ENCODE measurements around the gene SSR2. TPM values are rescaled to one million over a fixed set of nuclear protein-coding genes. Genes with fewer than 3 reads are reported as not detected.

Gene SSR2
- total RNA-seq, 4 donors from 2014 or later: 172 to 236 (median 212) TPM

DNA sequence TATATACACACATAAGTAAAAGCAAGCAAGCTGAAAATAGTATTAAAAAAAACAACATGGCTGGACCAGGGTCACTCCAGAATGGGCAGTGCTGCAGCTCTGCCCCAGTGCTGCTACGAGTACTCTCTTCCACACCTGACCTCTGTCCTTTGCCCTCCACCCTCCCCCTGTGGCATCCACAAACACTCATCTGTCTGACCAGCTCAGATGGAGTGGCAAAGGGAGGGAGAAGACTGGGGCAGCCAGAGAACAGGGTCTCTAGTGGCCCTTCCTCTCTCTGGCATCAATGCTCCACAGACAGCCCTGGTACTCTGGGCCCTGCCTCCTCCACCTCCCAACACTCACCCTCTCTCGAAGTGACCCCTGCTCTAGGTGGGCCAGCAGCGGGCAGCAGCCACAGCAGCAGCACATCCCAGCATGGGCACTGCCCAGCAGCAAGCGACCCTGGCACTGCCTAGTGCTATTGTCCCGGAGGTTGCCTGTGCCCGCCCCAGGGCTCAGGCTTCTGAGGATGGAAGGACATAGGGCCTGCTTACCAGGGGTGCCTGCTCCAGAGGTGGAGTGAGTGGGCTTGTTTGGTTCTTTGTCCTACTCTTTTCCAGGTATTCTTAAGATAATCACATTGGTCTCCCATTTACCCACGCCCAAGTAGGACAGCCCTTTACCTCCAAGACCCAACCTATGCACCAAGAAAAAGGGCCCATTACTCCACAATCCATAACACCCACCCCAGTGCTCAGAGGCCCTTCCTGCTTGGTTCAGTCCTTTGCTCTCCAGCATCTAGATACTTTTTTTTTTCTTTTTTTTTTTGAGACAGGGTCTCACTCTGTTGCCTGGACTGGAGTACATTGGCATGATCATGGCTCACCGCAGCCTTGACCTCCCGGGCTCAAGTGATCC lies 48.6 kb downstream of the SSR2 start:
- Histone ChIP-seq H3K36me3 (peaks cover 0 to 16% (median 0%) of the 10 kb centered on the region in 3 donors), H3K27me3 (no peaks in the 10 kb centered on the region), H3K27ac (peak overlapping the region in 2 of 4 donors; percentile 61 to 87), H3K4me1 (peaks cover 0 to 100% (median 86%) of the 10 kb centered on the region in 4 donors), H3K4me3 (no peak overlapping the region), H3K9me3 (no peaks in the 10 kb centered on the region)
- DNase-seq (ENCODE audit: low spot score in 2 of 2): no peak
- no peak for TF ChIP-seq EP300 (IDR thresholded peaks at IDR 0.05)
- TF ChIP-seq, protein P1, sequence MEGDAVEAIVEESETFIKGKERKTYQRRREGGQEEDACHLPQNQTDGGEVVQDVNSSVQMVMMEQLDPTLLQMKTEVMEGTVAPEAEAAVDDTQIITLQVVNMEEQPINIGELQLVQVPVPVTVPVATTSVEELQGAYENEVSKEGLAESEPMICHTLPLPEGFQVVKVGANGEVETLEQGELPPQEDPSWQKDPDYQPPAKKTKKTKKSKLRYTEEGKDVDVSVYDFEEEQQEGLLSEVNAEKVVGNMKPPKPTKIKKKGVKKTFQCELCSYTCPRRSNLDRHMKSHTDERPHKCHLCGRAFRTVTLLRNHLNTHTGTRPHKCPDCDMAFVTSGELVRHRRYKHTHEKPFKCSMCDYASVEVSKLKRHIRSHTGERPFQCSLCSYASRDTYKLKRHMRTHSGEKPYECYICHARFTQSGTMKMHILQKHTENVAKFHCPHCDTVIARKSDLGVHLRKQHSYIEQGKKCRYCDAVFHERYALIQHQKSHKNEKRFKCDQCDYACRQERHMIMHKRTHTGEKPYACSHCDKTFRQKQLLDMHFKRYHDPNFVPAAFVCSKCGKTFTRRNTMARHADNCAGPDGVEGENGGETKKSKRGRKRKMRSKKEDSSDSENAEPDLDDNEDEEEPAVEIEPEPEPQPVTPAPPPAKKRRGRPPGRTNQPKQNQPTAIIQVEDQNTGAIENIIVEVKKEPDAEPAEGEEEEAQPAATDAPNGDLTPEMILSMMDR (IDR thresholded peaks at IDR 0.05): no peak
- TF ChIP-seq POLR2A (IDR thresholded peaks at IDR 0.05): no peak
- WGBS, 2 donors: 55 to 65% methylated on average over 9 of the region's 9 CpGs

- WGBS, 2 donors: 14 to 16% methylated on average over 11 of the region's 11 CpGs
- H3K4me3 ChIP-seq: no peak overlapping the region
- peak; percentile 45 to 66 for DNase-seq (ENCODE audit: low spot score in 2 of 2)
- H3K27me3 ChIP-seq: no peaks in the 10 kb centered on the region
- H3K4me1 ChIP-seq: peaks cover 0 to 93% (median 84%) of the 10 kb centered on the region in 4 donors
- TF ChIP-seq POLR2A (IDR thresholded peaks at IDR 0.05): no peak
- TF ChIP-seq EP300 (IDR thresholded peaks at IDR 0.05): peak in 1 of 2 donors; percentile 65
- TF ChIP-seq, protein P1 (IDR thresholded peaks at IDR 0.05): no peak
- no peaks in the 10 kb centered on the region for H3K9me3 ChIP-seq
- peaks cover 0 to 31% (median 15%) of the 10 kb centered on the region in 3 donors for H3K36me3 ChIP-seq
- peak overlapping the region in 3 of 4 donors; percentile 51 to 87 (median 86) for H3K27ac ChIP-seq
Observed at GRCh38 chr1:155970531-155971167, 50.1 kb downstream of the SSR2 start.

DNA sequence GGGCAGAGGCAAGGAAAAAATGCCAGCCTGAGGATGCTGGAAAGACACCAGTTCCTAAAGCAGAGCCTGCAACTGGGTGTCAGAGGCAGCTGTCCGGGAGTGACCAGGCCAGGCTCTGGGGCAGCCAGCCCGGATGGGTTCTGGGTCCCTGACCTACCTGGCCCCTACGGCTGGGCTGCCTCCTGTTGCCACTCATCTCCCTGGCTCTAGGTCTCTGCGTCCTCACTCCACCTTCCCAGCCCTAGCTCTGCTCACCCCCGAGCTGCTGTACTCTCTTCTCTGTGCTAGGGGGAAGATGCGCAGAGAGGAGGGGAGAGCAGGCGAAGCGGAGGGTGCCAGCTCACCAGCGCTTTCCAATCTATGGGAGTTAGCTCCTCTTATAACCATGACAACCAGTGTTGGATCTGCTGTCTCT lies 51.4 kb downstream of the SSR2 start:
- H3K27ac ChIP-seq: peak overlapping the region in 3 of 4 donors; percentile 61 to 87 (median 86)
- WGBS, 2 donors: 76 to 79% methylated on average over 9 of the region's 9 CpGs
- no peak for TF ChIP-seq POLR2A (IDR thresholded peaks at IDR 0.05)
- TF ChIP-seq, protein P1 (IDR thresholded peaks at IDR 0.05): no peak
- no peak for TF ChIP-seq EP300 (IDR thresholded peaks at IDR 0.05)
- peaks cover 4 to 44% (median 28%) of the 10 kb centered on the region in 3 donors for H3K36me3 ChIP-seq
- DNase-seq (ENCODE audit: low spot score in 2 of 2): no peak
- no peaks in the 10 kb centered on the region for H3K27me3 ChIP-seq
- H3K4me1 ChIP-seq: peaks cover 0 to 80% (median 71%) of the 10 kb centered on the region in 4 donors
- H3K4me3 ChIP-seq: no peak overlapping the region
- no peaks in the 10 kb centered on the region for H3K9me3 ChIP-seq

DNA sequence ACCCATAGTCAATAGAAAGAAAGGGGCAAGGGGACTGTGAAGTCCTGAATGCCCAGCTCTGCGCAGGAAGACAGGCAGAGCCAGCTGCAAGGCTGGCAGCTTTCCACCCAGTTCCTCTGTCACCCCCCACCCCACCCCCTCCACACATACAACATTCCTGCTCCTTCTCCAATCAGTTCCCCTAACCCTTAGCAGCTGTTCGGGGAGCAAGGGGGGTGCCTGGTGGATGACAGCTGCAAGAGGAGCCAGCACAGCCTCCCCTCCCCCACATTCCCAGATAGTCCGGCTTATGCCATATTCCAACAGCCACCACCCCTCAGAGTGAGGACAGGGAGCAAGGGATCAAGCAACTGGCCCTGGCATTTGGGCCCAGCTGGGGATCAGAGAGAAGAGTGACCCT lies 52.1 kb downstream of the SSR2 start:
- Histone ChIP-seq H3K27ac (peak overlapping the region in 3 of 4 donors; percentile 65 to 87 (median 86)), H3K36me3 (peaks cover 5 to 50% (median 30%) of the 10 kb centered on the region in 3 donors), H3K27me3 (no peaks in the 10 kb centered on the region), H3K4me1 (peaks cover 0 to 73% (median 64%) of the 10 kb centered on the region in 4 donors), H3K9me3 (no peaks in the 10 kb centered on the region), H3K4me3 (no peak overlapping the region)
- TF ChIP-seq EP300 (IDR thresholded peaks at IDR 0.05): no peak
- TF ChIP-seq POLR2A (IDR thresholded peaks at IDR 0.05): no peak
- TF ChIP-seq, protein P1 (IDR thresholded peaks at IDR 0.05): no peak
- no peak for DNase-seq (ENCODE audit: low spot score in 2 of 2)
- 22 to 28% methylated on average over 3 of the region's 3 CpGs for WGBS, 2 donors
